Mucosa of descending colon (tissue), 3 donors: ENCODE measurements around the gene STYXL1. TPM values are rescaled to one million over a fixed set of nuclear protein-coding genes. Genes with fewer than 3 reads are reported as not detected.
"Not testable (repeated sequence)": the region's sequence is repeated elsewhere in the genome, so short reads cannot be mapped to it uniquely, and the experiment has no call there.

Experiments
- ATAC-seq: fragments of 200-7000 bp; cut with Tn5 transposase; one replicate; pipeline ENCODE4 v1.9.1; 2020; ENCODE audit warnings: mild to moderate bottlenecking, moderate library complexity
- DNase-seq, 3 donors: peaks; one replicate each; pipeline ENCODE4 v3.0.0-alpha.2; 2020
- H3K36me3 ChIP-seq: fragments of 200-600 bp; one replicate; pipeline ENCODE4 v1.8.0; 2021; ENCODE audit warnings: low read depth, mild to moderate bottlenecking
- H3K4me1 ChIP-seq: fragments of 200-600 bp; one replicate; pipeline ENCODE4 v1.8.0; 2021; ENCODE audit warnings: low read depth, mild to moderate bottlenecking
- H3K4me3 ChIP-seq: fragments of 200-600 bp; one replicate; pipeline ENCODE4 v1.8.0; 2021; ENCODE audit warnings: mild to moderate bottlenecking
- H3K9me3 ChIP-seq: fragments of 200-600 bp; one replicate; pipeline ENCODE4 v1.8.0; 2021; ENCODE audit warnings: mild to moderate bottlenecking
- intact Hi-C, 2 donors: fragments of 100-400 bp; cut with DNase I in 1 of 2; cut with micrococcal nuclease in 1 of 2; formaldehyde crosslinking; loops; one replicate each; pipeline versions ENCODE4 v1.11.0 to v1.11.1; 2022; cut with DNase I, micrococcal nuclease
- long read RNA-seq, 2 donors: library from polyadenylated mRNA; unstranded; transcript quantifications; one replicate each; pipeline ENCODE4 v2.0.0, GENCODE V29; 2019 to 2021
- total RNA-seq, 3 donors: library from RNA; stranded (reverse); fragmentation: NEBNext Ultra II Directional in 2 of 3; extraction: Animal tissue kit (Norgen Biotek cat#: 25700) in 2 of 3; gene quantifications; one replicate each; pipeline versions ENCODE4 v1.2.1 to v1.2.4, GENCODE V29; 2021 to 2023
- TF ChIP-seq, protein P1 (sequence below): fragments of 200-600 bp; IDR thresholded peaks from one replicate; pipeline ENCODE4 v1.8.0; 2022; ENCODE audit warnings: antibody characterized with exemption, mild to moderate bottlenecking
- donor health status: DM: no; HTN: no; CAD: no; lungs with moderate emphysema.
- donor health status: DM: no; HTN: no; CAD: no.
- donor health status: DM: no; HTN: yes; CAD: no.

STYXL1 gene
- 10 to 100 TPM; 31.1 to 36.0 (median 33.7) TPM for total RNA-seq
- long read RNA-seq, donor 1, partial matches to known transcripts = 0 of 2 reads
- long read RNA-seq, donor 1, other reads (novel, unspliced or antisense) = 0 of 2 reads
- long read RNA-seq, donor 2, partial matches to known transcripts = 1 of 10 reads
- long read RNA-seq, donor 2, other reads (novel, unspliced or antisense) = 4 of 10 reads

DNA sequence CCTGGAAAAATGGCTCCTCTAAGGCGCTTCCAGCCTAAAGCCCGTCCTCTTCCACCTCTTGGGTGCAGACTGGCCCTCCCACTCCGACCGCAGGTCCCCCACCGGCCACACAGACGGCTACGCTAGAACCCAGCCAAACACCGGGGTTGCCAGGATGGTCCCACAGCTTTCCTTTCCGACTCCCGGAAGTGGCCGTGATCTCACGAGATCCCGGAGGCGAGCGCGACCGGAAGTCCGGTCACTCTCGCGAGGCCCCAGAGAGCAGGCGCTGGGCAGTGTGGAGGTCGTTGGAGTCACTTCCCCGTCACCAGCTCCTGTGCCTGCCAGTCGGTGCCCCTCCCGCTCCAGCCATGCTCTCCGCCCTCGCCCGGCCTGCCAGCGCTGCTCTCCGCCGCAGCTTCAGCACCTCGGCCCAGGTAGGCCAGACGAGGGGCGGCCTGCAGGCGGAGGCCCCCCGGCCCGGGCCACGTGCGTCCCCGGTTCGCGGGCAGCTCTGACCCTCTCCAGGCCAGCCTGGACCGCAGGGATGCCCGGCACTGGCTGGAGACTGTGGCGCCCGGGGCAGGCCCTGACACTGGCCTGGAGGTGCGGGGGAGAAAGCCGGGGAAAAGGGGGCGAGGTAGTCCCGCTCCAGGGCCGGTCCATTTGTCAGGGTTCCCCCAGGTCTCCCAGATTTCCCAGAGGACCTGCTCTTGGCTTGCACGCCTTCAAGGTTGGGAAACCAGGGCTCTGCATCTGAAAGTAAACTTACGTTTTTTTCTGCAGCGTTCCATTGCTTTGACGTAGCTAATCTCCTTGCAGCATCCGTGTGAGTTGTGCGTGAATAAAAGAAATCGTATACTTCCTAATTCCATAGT is at the start of gene STYXL1, which contains the start of gene MDH2:
TSS of gene STYXL1 (minus strand) at position 190 of the 857 bp plus-strand sequence. CDS start 17,477 bp downstream, outside the sequence.
TSS of gene MDH2 (plus strand) at position 296 of the 857 bp plus-strand sequence. CDS start at position 351, 55 bp downstream.
- DNase-seq (peak; percentile 96 to 97 (median 97)), ATAC-seq (peak; percentile 98)
- no peaks in the 10 kb centered on the region for H3K9me3 ChIP-seq
- H3K4me3 ChIP-seq = peak within 1 kb of the TSS; percentile 76
- TF ChIP-seq, protein P1, sequence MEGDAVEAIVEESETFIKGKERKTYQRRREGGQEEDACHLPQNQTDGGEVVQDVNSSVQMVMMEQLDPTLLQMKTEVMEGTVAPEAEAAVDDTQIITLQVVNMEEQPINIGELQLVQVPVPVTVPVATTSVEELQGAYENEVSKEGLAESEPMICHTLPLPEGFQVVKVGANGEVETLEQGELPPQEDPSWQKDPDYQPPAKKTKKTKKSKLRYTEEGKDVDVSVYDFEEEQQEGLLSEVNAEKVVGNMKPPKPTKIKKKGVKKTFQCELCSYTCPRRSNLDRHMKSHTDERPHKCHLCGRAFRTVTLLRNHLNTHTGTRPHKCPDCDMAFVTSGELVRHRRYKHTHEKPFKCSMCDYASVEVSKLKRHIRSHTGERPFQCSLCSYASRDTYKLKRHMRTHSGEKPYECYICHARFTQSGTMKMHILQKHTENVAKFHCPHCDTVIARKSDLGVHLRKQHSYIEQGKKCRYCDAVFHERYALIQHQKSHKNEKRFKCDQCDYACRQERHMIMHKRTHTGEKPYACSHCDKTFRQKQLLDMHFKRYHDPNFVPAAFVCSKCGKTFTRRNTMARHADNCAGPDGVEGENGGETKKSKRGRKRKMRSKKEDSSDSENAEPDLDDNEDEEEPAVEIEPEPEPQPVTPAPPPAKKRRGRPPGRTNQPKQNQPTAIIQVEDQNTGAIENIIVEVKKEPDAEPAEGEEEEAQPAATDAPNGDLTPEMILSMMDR = no peak
- H3K36me3 ChIP-seq = no peaks in the 10 kb centered on the region
- H3K4me1 ChIP-seq = peaks cover 24% of the 10 kb centered on the region
- intact Hi-C loops = no loop called here

DNA sequence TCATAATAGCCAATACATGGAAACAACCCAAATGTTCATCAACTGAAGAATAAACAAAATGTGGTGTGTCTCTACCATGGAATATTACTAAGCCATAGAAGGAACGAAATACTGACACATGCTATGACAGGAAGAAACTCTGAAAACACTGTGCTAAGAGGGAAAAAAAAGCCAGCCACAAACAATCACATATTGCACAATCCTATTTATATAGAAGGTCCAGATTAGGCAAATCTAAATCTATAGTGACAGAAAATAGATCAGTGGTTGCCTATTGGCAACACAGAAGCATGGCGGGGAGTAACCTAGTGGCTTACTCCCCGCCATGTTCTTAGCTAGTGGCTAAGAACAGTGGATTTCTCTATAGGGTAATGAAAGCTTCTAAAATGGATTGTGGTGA is 48.1 kb upstream of the STYXL1 start:
- H3K4me3 ChIP-seq = no peak overlapping the region
- H3K9me3 ChIP-seq = no peaks in the 10 kb centered on the region
- no peaks in the 10 kb centered on the region for H3K4me1 ChIP-seq
- no peaks in the 10 kb centered on the region for H3K36me3 ChIP-seq
- TF ChIP-seq, protein P1 = no peak
- no peak for ATAC-seq
- no peak for DNase-seq
- intact Hi-C loops = no loop called here

GRCh38 chr7:76094326-76094725 is 46.5 kb upstream of the STYXL1 start:
- H3K4me1 ChIP-seq, DNase-seq, H3K9me3 ChIP-seq, H3K36me3 ChIP-seq, intact Hi-C loops, ATAC-seq, H3K4me3 ChIP-seq: not testable (repeated sequence)

- ATAC-seq, intact Hi-C loops, H3K9me3 ChIP-seq, H3K4me3 ChIP-seq, DNase-seq, H3K36me3 ChIP-seq, H3K4me1 ChIP-seq: not testable (repeated sequence)
These were observed 45.7 kb upstream of the STYXL1 start for GRCh38 chr7:76093531-76093930.

- Histone ChIP-seq H3K36me3 (no peaks in the 10 kb centered on the region), H3K4me3 (no peak overlapping the region), H3K9me3 (no peaks in the 10 kb centered on the region), H3K4me1 (no peaks in the 10 kb centered on the region)
- ATAC-seq (no peak), DNase-seq (no peak)
- TF ChIP-seq, protein P1 = no peak
- intact Hi-C loops = no loop called here
These were observed 43.7 kb upstream of the STYXL1 start for GRCh38 chr7:76091506-76091905.

- no peaks in the 10 kb centered on the region for H3K9me3 ChIP-seq
- intact Hi-C loops = no loop called here
- no peak overlapping the region for H3K4me3 ChIP-seq
- TF ChIP-seq, protein P1 = no peak
- DNase-seq = no peak
- no peaks in the 10 kb centered on the region for H3K4me1 ChIP-seq
- ATAC-seq = no peak
- no peaks in the 10 kb centered on the region for H3K36me3 ChIP-seq
These were observed 42.2 kb upstream of the STYXL1 start for GRCh38 chr7:76089865-76090475.

DNA sequence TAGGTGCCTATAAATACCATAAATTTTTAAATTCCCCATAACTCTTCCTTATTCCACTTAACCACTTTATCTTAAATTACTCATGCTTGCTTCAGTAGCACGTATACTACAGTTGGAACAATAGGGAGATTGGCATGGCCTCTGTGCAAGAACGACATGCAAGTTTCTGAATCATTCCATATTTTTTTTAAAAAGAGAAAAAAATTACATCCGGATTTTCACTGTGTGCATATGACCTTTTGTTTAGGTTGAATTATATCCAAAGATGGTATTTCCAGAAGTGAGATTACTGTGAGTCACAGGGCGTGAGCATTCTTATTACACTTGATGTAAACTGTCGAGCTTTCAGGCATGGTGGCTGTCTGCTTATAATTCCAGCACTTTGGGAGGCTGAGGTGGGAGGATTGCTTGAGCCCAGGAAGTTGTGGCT is 39.6 kb upstream of the STYXL1 start:
- ATAC-seq (peak; percentile 88), DNase-seq (peak in 1 of 3 donors; percentile 60)
- H3K9me3 ChIP-seq, H3K4me3 ChIP-seq, H3K4me1 ChIP-seq, H3K36me3 ChIP-seq, intact Hi-C loops: not testable (repeated sequence)
